ENCODE measurements around the gene RFFL.

RFFL gene

DNA sequence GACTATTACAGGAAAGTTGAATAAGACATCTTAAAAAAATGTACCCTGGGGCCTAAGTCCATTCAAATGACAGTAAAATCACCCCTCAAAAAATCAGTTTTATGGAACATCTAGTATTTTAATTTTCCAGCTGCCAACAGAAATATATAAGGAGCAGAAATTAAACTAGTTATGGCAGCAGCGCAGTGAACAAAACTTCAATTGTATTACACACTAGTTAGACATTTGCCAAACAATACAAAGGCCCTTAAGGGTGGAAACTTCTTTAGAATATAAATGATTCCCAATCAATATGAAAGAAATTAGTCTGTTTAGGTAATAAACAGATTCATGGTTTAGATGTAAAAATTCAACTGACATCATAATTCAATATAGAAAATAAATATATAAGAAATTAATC, 18.1 kb upstream of the RFFL start:
- no peak for DNase-seq

- no peak for DNase-seq
Measured at GRCh38 chr17:35080536-35080935, 17.0 kb upstream of the RFFL start.

GRCh38 chr17:35079547-35080423, 16.3 kb upstream of the RFFL start:
- no peak for DNase-seq

DNA sequence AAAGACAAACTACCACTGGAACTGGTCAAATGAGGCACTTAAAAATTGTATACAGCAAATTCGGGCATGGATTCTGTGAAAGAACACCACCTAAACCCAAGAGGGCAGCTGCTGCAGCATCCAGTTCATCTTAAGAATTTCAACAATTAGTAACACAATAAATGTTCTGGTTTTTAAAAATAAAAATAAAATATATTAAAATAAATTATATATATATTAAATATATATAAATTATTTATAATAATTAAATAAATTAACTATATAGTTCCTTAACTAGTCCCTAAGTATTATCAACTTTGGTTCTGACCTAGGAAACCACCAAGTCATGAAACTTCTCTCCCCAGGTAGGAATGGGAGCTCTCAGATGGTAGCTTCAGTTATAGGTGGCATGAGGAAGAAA, 13.4 kb upstream of the RFFL start:
- no peak for DNase-seq

DNA sequence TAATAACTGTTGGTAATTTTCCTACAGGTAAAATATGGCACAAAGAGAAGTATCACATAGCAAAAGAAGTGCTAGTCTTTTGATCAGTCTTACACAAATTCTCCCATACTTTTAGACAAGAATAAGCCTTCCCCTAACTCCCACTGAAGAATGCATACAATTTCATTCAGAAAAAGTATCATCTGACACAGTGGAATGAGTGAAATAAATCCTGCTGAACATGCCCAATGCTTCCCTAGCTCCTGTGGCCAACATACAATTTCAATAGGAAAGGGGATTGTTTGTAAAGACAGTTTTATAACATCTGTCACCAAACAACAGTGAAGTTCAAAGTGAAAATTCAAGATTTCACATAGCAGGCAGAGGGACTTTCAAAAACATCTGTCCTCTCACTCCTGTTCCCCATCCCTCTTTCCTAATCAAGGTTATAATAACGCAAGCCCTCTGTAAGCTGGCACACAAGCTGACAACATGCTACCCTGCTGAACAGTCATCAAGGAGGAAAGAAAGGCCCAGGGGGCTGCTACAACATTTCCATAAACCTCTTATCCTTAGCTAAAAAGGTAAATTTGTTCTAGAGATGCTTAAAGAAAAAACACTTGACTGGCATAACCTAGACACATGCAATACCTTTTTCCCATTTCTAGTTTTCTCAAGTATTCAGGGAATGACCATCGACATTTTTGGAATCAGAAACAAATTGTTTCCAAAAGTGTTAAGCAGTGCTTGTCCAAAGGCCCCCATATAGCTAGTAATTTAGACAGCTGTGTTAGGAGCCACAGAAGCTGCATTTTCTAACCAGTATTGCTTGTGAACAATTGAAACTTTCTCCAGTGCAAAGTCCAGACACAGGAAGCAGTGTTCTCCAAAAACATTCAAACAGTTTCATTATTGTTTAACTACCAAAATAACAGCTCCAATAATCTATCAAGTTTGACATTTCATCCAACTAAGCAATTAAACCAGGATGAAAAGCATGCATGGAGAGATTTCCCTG, 11.5 kb upstream of the RFFL start:
- peak in 7 of 58 donors; percentile 11 to 68 (median 25) for DNase-seq

DNA sequence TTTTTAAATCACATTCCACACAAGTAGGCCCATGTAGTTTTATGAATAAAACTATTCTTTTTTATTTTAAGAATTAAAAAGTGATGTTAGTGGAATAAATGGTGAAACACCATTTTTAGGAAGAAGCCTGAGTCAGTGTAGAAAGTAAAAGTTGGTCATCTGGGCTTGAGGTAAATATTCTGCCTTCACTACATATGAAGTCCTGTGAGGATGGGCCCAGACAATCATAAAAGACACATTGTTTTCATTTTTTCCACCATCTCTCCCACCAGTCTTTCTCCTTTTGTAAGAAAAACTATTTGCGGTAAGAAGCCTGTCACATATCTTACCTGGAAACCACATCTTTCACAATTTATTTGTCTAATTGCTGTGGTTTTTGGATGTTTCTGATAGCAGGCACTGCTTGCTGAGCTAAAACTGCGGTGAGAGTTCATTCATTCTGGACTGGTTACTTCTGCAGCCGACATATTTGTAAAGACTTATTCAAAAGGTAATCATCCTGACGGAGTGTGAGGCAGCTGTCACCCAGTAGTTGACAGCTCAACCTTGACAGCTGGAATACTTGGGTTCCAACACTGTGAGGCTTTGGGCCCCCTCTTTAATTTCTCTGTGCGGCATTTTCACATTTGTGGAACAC, 10.6 kb upstream of the RFFL start:
- DNase-seq, result no peak

- DNase-seq, result no peak
Measured at GRCh38 chr17:35073183-35073790, 9.8 kb upstream of the RFFL start.

DNA sequence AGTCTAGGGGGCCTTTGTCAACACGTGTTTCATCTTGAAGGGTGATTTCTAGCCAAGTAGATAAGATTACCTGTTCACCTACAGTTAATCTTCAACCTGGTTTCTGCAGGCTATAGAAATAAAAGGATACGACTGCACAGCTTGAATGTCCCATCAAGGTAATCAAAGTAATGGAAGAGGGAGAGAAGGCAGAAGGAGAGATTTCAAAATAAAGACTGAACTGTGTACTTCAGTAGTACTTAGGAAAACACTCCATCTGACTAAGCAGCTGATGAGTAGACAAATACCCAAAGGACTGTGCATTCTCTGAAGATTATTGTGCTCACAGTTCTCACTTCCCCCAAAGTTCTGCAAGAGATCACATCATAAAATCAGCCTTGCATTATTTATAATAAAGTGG, 5.8 kb upstream of the RFFL start:
- DNase-seq, result no peak

GRCh38 chr17:35068249-35068648, 4.7 kb upstream of the RFFL start:
- no peak for DNase-seq

DNA sequence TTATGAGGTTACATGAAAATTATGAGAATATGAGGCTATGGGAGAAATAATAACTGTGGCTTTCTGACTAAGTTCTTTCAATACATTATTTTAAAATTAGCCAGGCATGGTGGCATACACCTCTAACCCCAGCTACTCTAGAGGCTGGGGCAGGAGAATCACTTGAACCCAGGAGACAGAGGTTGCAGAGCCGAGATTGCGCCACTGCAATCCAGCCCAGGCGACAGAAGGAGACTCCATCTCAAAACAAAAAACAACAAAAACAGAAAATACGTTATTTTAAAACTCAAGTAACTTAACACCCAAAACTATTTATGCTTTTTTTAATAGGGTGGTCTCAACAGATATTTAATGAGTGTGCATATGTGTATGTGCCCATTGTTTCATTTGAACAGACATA, 2.4 kb upstream of the RFFL start:
- DNase-seq, result no peak

- no peak for DNase-seq
Measured at GRCh38 chr17:35064516-35065215, 1.2 kb upstream of the RFFL start.

DNA sequence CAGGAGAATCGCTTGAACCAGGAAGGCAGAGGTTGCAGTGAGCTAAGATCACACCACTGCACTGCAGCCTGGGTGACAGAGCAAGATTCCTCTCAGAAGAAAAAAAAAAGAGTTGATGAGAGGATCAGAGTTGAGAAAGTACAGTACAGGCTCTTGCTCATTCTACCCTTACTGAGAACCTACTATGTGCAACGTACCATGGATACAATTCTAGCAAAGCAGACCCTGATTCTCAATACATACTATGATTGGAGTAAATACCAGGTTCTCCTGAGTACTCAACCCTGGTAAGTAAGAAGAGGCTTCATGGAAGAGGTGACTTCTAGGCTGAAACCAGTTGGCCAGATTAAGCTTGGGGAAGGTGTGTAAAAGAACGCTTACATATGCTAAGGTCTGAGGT, 1.2 kb downstream of the RFFL start:
- DNase-seq, result no peak

- no peak for DNase-seq
Measured at GRCh38 chr17:35057332-35057915, 6.1 kb downstream of the RFFL start.

GRCh38 chr17:35056013-35056412, 7.5 kb downstream of the RFFL start:
- DNase-seq, result no peak

DNA sequence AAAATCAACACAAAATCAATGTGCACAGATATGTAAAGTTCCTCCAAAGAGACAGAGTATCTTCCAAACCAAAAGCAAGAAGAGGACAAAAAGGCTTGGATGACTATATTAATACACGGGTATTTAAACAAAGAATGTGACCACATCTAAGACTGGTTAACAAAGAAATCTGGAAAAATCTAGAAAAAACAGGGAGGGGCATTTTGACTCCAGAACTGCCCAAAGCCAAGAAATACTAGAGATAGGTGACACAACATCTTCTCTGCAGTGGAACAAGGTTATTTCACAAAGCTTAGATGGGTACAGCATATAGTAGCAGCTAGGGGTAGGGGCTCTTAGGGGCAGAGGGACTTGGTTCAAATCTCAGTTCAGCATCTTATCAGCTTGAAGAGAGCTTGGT, 10.3 kb downstream of the RFFL start:
- DNase-seq, result no peak

GRCh38 chr17:35052780-35053179, 10.7 kb downstream of the RFFL start:
- no peak for DNase-seq

DNA sequence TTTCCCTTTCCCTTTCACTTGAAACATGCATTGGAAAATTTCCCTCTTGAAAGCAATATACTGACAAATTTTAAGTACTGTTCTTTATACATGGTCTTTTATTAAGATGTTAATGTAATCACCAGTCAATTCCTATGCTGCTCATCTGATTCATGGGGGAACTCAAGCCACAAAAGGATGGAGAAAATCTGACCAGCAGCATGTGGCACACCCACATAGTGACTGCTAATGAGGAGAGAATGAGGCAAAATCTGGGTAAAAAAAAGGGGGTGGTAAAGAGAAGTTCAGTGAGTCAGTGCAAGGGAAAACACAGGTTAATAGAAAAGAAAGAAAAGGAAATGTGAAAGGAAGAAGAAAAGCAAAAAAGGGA, 11.3 kb downstream of the RFFL start:
- DNase-seq, result no peak

DNA sequence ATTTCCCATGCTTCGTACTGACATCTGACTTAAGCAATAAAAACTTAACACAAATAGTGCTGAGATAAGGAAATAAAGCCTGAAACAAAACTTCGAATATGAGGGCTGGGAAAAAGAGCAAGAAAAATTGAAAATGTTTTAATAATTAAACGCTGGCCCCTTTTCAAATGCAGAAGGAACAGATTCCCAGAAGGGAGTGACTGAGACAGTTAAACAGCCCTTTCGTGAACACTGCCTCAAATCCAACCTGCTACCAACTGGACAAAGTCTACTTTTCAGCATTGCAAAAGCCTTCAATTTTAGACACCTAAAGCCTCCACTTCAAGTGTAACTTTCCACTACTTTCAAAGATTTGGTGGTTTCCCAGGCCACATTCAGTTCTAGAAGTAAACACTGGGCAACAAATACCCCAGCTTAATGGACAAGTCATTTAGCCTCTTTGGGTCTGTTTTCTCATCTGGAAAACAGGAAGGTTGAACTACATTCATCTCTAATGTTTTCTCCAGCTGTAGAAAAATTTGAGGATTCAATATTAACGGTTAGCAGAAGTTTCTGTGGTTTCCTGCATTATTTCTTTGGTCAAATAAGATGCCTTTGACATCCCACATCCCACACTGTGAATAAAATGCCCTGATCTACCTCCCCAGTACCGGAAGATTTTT, 11.8 kb downstream of the RFFL start:
- DNase-seq, result peak in 1 of 58 donors; percentile 11

DNA sequence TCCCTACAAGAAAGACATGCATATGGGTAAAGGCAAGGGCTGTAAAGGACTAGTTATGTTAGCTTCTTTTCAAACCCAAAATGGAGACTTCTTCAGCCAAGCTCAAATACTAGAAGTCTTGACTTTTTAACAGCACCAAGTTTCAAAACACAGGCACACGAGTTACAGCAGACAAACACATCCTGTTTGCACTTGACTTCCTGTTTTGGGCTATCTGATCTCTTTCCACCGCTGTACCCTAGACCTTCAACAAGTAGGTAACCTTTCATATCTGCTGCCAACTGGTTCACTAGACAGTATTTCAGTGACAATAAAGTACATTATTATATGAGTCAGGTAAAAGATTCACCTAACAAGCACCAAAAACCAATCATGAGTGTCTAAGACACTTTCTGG, 12.3 kb downstream of the RFFL start:
- DNase-seq, result peak in 1 of 58 donors; percentile 11

GRCh38 chr17:35050170-35050569, 13.3 kb downstream of the RFFL start:
- no peak for DNase-seq

Measured in anterior cingulate cortex (tissue), 58 donors.